Lower lobe of right lung (tissue), 2 donors: ENCODE measurements around the gene MS4A6A. TPM values are rescaled to one million over a fixed set of nuclear protein-coding genes. Genes with fewer than 3 reads are reported as not detected.

ENCODE experiments used
- ATAC-seq, 2 donors: fragments of 200-7000 bp; cut with Tn5 transposase; one replicate each; pipeline ENCODE4 v1.9.1; 2020 to 2022; ENCODE audit warnings: mild to moderate bottlenecking in 2 of 2, moderate library complexity in 2 of 2
- DNase-seq: peaks from one replicate; pipeline ENCODE4 v3.0.0-alpha.2; 2020
- H3K27ac ChIP-seq: fragments of 200-600 bp; one replicate; pipeline ENCODE4 v1.8.0; 2022
- H3K27me3 ChIP-seq: fragments of 200-600 bp; one replicate; pipeline ENCODE4 v1.8.0; 2022; ENCODE audit warnings: low read depth
- H3K36me3 ChIP-seq: fragments of 200-600 bp; one replicate; pipeline ENCODE4 v1.8.0; 2022; ENCODE audit warnings: mild to moderate bottlenecking
- H3K4me1 ChIP-seq: fragments of 200-600 bp; one replicate; pipeline ENCODE4 v1.8.0; 2022
- H3K4me3 ChIP-seq: fragments of 200-600 bp; one replicate; pipeline ENCODE4 v1.8.0; 2022; ENCODE audit warnings: mild to moderate bottlenecking
- H3K9me3 ChIP-seq: fragments of 200-600 bp; one replicate; pipeline ENCODE4 v1.8.0; 2022
- CTCF ChIP-seq: fragments of 200-600 bp; IDR thresholded peaks from one replicate; pipeline ENCODE4 v1.8.0; 2022; ENCODE audit warnings: antibody characterized with exemption, mild to moderate bottlenecking
- intact Hi-C: fragments of 100-400 bp; cut with DNase I; formaldehyde crosslinking; loops from one replicate; pipeline ENCODE4 v1.11.0; 2022
- total RNA-seq: library from RNA; stranded (reverse); fragmentation: NEBNext Ultra II Directional; extraction: Animal tissue kit (Norgen Biotek cat#: 25700); gene quantifications from one replicate; pipeline ENCODE4 v1.2.1, GENCODE V29; 2021
- donor health status: DM: no; HTN: yes; CAD: no; lungs with severe emphysema.

MS4A6A gene
- total RNA-seq, 1 donor from 2014 or later: 176 TPM

- Histone ChIP-seq H3K36me3 (no peaks in the 10 kb centered on the region), H3K27ac (no peak overlapping the region), H3K4me1 (no peaks in the 10 kb centered on the region), H3K27me3 (no peaks in the 10 kb centered on the region), H3K4me3 (no peak overlapping the region), H3K9me3 (no peaks in the 10 kb centered on the region)
- no peak for TF ChIP-seq CTCF
- intact Hi-C loops: no loop called here
- ATAC-seq (no peak), DNase-seq (no peak)
Observed at GRCh38 chr11:60214386-60214785, 31.5 kb upstream of the MS4A6A start.

GRCh38 chr11:60211206-60211605 lies 28.3 kb upstream of the MS4A6A start:
- DNase-seq (no peak), ATAC-seq (no peak)
- H3K27me3 ChIP-seq: no peaks in the 10 kb centered on the region
- TF ChIP-seq CTCF: no peak
- no peaks in the 10 kb centered on the region for H3K36me3 ChIP-seq
- H3K9me3 ChIP-seq: no peaks in the 10 kb centered on the region
- intact Hi-C loops: no loop called here
- H3K4me3 ChIP-seq: no peak overlapping the region
- no peak overlapping the region for H3K27ac ChIP-seq
- H3K4me1 ChIP-seq: no peaks in the 10 kb centered on the region

DNA sequence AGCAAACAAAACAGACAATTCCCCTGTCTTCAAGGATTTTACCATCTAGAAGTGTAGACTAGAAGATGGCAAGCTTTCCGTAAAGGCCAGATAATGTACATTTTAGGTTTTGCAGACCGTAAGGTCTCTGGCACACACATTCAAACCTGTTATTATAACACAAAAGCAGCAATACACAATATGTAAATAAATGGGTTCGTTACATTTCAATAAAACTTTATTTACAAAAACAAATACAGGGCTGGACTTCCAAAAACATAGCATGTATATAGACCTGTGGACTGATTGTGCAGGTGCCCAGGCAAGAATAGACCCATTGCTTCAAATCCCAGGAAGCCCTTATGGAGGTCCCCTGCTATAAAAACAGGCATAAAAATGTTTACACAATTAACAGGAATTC lies 27.1 kb upstream of the MS4A6A start:
- no peak for DNase-seq
- no peak for ATAC-seq
- intact Hi-C loops: no loop called here
- no peaks in the 10 kb centered on the region for H3K9me3 ChIP-seq
- no peaks in the 10 kb centered on the region for H3K36me3 ChIP-seq
- TF ChIP-seq CTCF: no peak
- no peaks in the 10 kb centered on the region for H3K4me1 ChIP-seq
- no peaks in the 10 kb centered on the region for H3K27me3 ChIP-seq
- H3K4me3 ChIP-seq: no peak overlapping the region
- no peak overlapping the region for H3K27ac ChIP-seq

DNA sequence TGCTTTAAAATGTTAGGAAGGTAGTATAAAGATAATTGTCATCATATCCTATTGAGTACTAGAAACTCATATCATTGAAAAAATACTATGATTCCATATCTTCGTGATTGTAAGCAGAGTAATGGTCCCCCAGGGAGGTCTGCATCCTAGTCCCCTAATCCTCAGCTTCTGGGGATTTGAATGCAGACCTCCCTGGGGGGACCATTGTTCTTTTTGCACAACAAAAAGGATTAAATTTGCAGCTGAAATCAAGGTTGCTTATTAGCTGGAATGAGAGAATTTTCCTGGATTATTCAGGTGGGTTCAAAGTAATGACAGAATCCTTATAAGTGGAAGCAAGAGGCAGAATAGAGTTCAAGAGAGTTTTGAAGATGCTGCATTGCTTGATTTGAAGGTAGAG lies 26.1 kb upstream of the MS4A6A start:
- no peak for TF ChIP-seq CTCF
- no peak for ATAC-seq
- no peak for DNase-seq

DNA sequence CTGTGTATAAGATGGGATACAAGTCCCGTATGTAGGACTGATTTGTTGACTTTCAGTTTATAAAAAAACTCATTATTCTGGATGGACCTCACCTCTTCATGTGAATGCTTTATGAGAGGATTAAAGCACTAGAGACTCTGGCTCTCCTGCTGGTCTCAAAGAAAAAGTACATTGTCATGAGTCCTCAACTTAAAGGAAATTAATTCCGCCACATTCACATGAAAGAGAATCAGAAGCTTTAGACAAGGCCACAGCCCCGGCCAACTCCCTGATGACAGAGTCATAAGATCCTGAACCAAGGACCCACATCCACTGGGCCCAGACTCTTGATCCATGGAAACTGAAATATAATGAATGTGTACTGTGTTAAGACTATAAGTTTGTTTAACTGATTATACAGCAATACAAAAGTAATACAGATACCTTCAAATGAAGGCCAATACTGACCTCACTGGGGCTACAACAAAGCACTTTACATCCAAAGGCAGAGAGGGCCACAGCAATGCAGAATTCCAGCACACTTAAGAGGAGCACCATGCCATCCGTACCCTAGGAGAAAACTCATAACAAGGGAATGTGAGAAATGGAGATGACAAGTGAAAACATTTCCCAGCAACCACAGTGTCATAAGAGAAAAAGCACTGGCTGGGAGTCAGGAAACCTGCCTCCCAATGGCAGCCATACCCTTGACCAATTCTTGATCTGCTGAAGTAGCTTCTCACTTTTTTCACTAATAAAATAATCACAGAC lies 25.4 kb upstream of the MS4A6A start:
- intact Hi-C loops: no loop called here
- no peak for DNase-seq
- no peak for TF ChIP-seq CTCF
- Histone ChIP-seq H3K36me3 (no peaks in the 10 kb centered on the region), H3K9me3 (no peaks in the 10 kb centered on the region), H3K27me3 (no peaks in the 10 kb centered on the region), H3K27ac (no peak overlapping the region), H3K4me1 (no peaks in the 10 kb centered on the region), H3K4me3 (no peak overlapping the region)
- ATAC-seq: no peak

More for the DNA sequence above, 26.1 kb upstream of the MS4A6A start:
- no peak overlapping the region for H3K4me3 ChIP-seq
- H3K4me1 ChIP-seq: no peaks in the 10 kb centered on the region
- H3K27me3 ChIP-seq: no peaks in the 10 kb centered on the region
- H3K9me3 ChIP-seq: no peaks in the 10 kb centered on the region
- intact Hi-C loops: no loop called here
- no peaks in the 10 kb centered on the region for H3K36me3 ChIP-seq
- no peak overlapping the region for H3K27ac ChIP-seq
